HCT116 (cell line): ENCODE measurements around the gene A2ML1. TPM values are rescaled to one million over a fixed set of nuclear protein-coding genes. Genes with fewer than 3 reads are reported as not detected.

Source experiments
- ATAC-seq: fragments of 200-7000 bp; cut with Tn5 transposase; 2 replicates; pipeline ENCODE4 v1.9.1; 2020; ENCODE audit warnings: mild to moderate bottlenecking, moderate library complexity
- BruUV-seq: library from RNA; stranded (reverse); fragments of 400-500 nt; replicated peaks from 2 replicates; lab custom pipeline; 2021; lab: Mats Ljungman, UMichigan
- CTCF ChIA-PET: fragments of 300-600 bp; sonication (Branson Sonifier 250); formaldehyde crosslinking; loops from one replicate; lab custom pipeline; 2021; ENCODE audit warnings: antibody characterized with exemption; lab: Charles Lee
- POLR2A ChIA-PET: fragments of 300-600, 350-600 bp; sonication (Branson Sonifier 250); formaldehyde crosslinking; loops from one replicate; lab custom pipeline; 2021; ENCODE audit warnings: antibody characterized with exemption; lab: Charles Lee
- RAD21 ChIA-PET, 2 experiments: fragments of 300-600 bp; sonication (Branson Sonifier 250); formaldehyde crosslinking; loops; one replicate each; lab custom pipeline; 2023; ENCODE audit warnings: low total read pairs in 2 of 2; ENCODE audit not compliant: uncharacterized antibody in 2 of 2, unreplicated experiment in 2 of 2, low non-redundant PET in 1 of 2; lab: Charles Lee
- DNase-seq: peaks from one replicate; pipeline ENCODE4 v3.0.0-alpha.2; 2010; ENCODE audit warnings: low read depth, low spot score
- H2AFZ ChIP-seq: fragments of 200-600 bp; shearing (Covaris generic), sonication (generic); 2 replicates; pipeline ENCODE4 v1.6.1; 2017; ENCODE audit warnings: low read depth, mixed run types, mixed read lengths, antibody characterized with exemption, low read length; ENCODE audit not compliant: poor library complexity, severe bottlenecking
- H3K27ac ChIP-seq: 2 replicates; pipeline ENCODE4 v1.5.1; 2012; ENCODE audit warnings: low read depth, low read length
- H3K27me3 ChIP-seq: fragments of 200-600 bp; sonication (generic); 2 replicates; pipeline ENCODE4 v1.6.1; 2016; ENCODE audit warnings: mixed run types, low read length, mixed read lengths; ENCODE audit not compliant: insufficient read depth
- H3K36me3 ChIP-seq, 2 experiments: fragments of 200-500 bp in 1 of 2; fragments of 200-600 bp in 1 of 2; sonication (Bioruptor generic) in 1 of 2; sonication (generic) in 1 of 2; 2 replicates each; pipeline versions ENCODE4 v1.5.1 to v1.6.1; 2014 to 2016; ENCODE audit warnings: low read length in 2 of 2, inconsistent platforms in 1 of 2, mixed read lengths in 1 of 2, mixed run types in 1 of 2; ENCODE audit not compliant: insufficient read depth in 2 of 2, control insufficient read depth in 1 of 2
- H3K4me1 ChIP-seq, 2 experiments: fragments of 200-600 bp in 1 of 2; sonication (generic) in 1 of 2; 2 replicates each; pipeline versions ENCODE4 v1.5.1 to v1.6.1; 2012 to 2017; ENCODE audit warnings: low read length in 2 of 2, inconsistent platforms in 1 of 2, mild to moderate bottlenecking in 1 of 2, mixed read lengths in 1 of 2, mixed run types in 1 of 2, moderate library complexity in 1 of 2; ENCODE audit not compliant: insufficient read depth in 2 of 2, control insufficient read depth in 1 of 2
- H3K4me2 ChIP-seq: fragments of 200-600 bp; sonication (generic); 2 replicates; pipeline ENCODE4 v1.6.1; 2017; ENCODE audit warnings: mixed run types, low read length, mixed read lengths
- H3K4me3 ChIP-seq, 2 experiments: fragments of 200-600 bp in 1 of 2; sonication (generic) in 1 of 2; replicated peaks in 1 of 2; 2 replicates each; pipeline ENCODE4 v1.5.1; 2011 to 2016; ENCODE audit warnings: low read length in 2 of 2, control low read depth in 1 of 2, low read depth in 1 of 2, mild to moderate bottlenecking in 1 of 2, mixed read lengths in 1 of 2, mixed run types in 1 of 2
- H3K79me2 ChIP-seq: fragments of 200-600 bp; sonication (generic); 2 replicates; pipeline ENCODE4 v1.6.1; 2017; ENCODE audit warnings: mild to moderate bottlenecking, mixed run types, low read length, moderate library complexity, mixed read lengths; ENCODE audit not compliant: insufficient read depth
- H3K9ac ChIP-seq: fragments of 200-600 bp; sonication (generic); 2 replicates; pipeline ENCODE4 v1.6.1; 2016; ENCODE audit warnings: low read length, mixed read lengths
- H3K9me2 ChIP-seq: fragments of 200-600 bp; sonication (generic), shearing (Covaris generic); 2 replicates; pipeline ENCODE4 v1.6.1; 2017; ENCODE audit warnings: mixed run types, mild to moderate bottlenecking, moderate library complexity; ENCODE audit not compliant: insufficient read depth
- H3K9me3 ChIP-seq, 2 experiments: fragments of 200-500 bp in 1 of 2; fragments of 200-600 bp in 1 of 2; sonication (Bioruptor generic) in 1 of 2; sonication (generic) in 1 of 2; 2 replicates each; pipeline ENCODE4 v1.6.1; 2014 to 2017; ENCODE audit warnings: low read length in 2 of 2, mixed read lengths in 2 of 2, inconsistent platforms in 1 of 2, low read depth in 1 of 2, mild to moderate bottlenecking in 1 of 2, mixed run types in 1 of 2, moderate library complexity in 1 of 2; ENCODE audit not compliant: control insufficient read depth in 1 of 2, insufficient read depth in 1 of 2
- H4K20me1 ChIP-seq: fragments of 200-600 bp; sonication (generic), shearing (Covaris generic); 2 replicates; pipeline ENCODE4 v1.6.1; 2017; ENCODE audit warnings: mixed run types, mild to moderate bottlenecking, moderate library complexity; ENCODE audit not compliant: insufficient read depth
- CEBPB ChIP-seq: IDR thresholded peaks from 2 replicates; pipeline ENCODE4 v1.6.1; 2012; ENCODE audit warnings: low read depth
- CTCF ChIP-seq, 3 experiments: fragments of 200-600 bp in 1 of 3; sonication (generic) in 1 of 3; IDR thresholded peaks in 2 of 3; conservative IDR thresholded peaks in 1 of 3; 2 replicates each; pipeline ENCODE4 v1.5.1; 2012 to 2017; ENCODE audit warnings: low read depth in 2 of 3, low read length in 2 of 3, antibody characterized with exemption in 1 of 3, borderline replicate concordance in 1 of 3, control low read depth in 1 of 3, mild to moderate bottlenecking in 1 of 3, mixed read lengths in 1 of 3, mixed run types in 1 of 3, moderate library complexity in 1 of 3; ENCODE audit not compliant: insufficient read depth in 1 of 3
- MAX ChIP-seq: IDR thresholded peaks from 2 replicates; pipeline ENCODE4 v1.6.1; 2012
- POLR2AphosphoS5 ChIP-seq: IDR thresholded peaks from 2 replicates; pipeline ENCODE4 v1.6.1; 2011; ENCODE audit warnings: mild to moderate bottlenecking, low read depth, low read length, moderate library complexity
- REST ChIP-seq: IDR thresholded peaks from 2 replicates; pipeline ENCODE4 v1.6.1; 2012; ENCODE audit warnings: low read depth
- SP1 ChIP-seq: IDR thresholded peaks from 2 replicates; pipeline ENCODE4 v1.6.1; 2012; ENCODE audit warnings: low read depth
- SRF ChIP-seq: IDR thresholded peaks from 2 replicates; pipeline ENCODE4 v1.6.1; 2012; ENCODE audit warnings: low read depth
- TCF7L2 ChIP-seq: IDR thresholded peaks from 2 replicates; pipeline ENCODE4 v1.7.0; 2011; ENCODE audit warnings: borderline replicate concordance, inconsistent platforms; ENCODE audit not compliant: insufficient read depth, insufficient read length; ENCODE audit errors: extremely low read depth
- ZBTB33 ChIP-seq: IDR thresholded peaks from 2 replicates; pipeline ENCODE4 v1.6.1; 2011; ENCODE audit warnings: mild to moderate bottlenecking, low read length, moderate library complexity; ENCODE audit not compliant: insufficient replicate concordance; ENCODE audit errors: extremely low read depth
- ZNF274 ChIP-seq: fragments of 200-500 bp; sonication (Bioruptor generic); IDR thresholded peaks from 2 replicates; pipeline ENCODE4 v1.6.1; 2014; ENCODE audit warnings: mild to moderate bottlenecking, low read depth, low read length, inconsistent platforms
- intact Hi-C: fragments of 100-400 bp; cut with micrococcal nuclease; formaldehyde crosslinking; loops from 2 replicates; pipeline ENCODE4 v1.10.0; 2022
- total RNA-seq: library from RNA; stranded (reverse); gene quantifications from one replicate; pipeline ENCODE4 v1.2.1, GENCODE V29; 2021; ENCODE audit not compliant: unreplicated experiment

A2ML1 gene
- total RNA-seq, 1 experiment from 2014 or later: not detected

- Histone ChIP-seq H3K79me2 (no peaks in the 10 kb centered on the region), H3K9me2 (no peaks in the 10 kb centered on the region), H3K36me3 (no peaks in the 10 kb centered on the region), H3K9ac (no peak overlapping the region), H3K9me3 (no peaks in the 10 kb centered on the region), H4K20me1 (no peaks in the 10 kb centered on the region), H3K27ac (no peak overlapping the region), H3K4me2 (no peak overlapping the region), H3K27me3 (0 out of 2 replicates have a peak, but pooled peaks cover 3% of the 10 kb centered on the region), H3K4me3 (no peak overlapping the region), H2AFZ (no peak overlapping the region), H3K4me1 (no peaks in the 10 kb centered on the region)
- DNase-seq (no peak), ATAC-seq (no peak)
- ChIA-PET POLR2A (no interaction called here), RAD21 (no interaction called here), CTCF (interaction anchor here (1.1 kb wide), 1 partner anchor 13 kb away, joined by 3 read pairs; no protein-coding TSS in a partner anchor)
- intact Hi-C loops: no loop called here
- TF ChIP-seq ZBTB33 (no peak), TCF7L2 (no peak), CEBPB (no peak), MAX (no peak), CTCF (IDR thresholded peaks at IDR 0.05 in 2 of 3, conservative IDR thresholded peaks at IDR 0.05 in 1 of 3; ENCODE audit: borderline replicate concordance in 1 of 3, insufficient read depth in 1 of 3, low read depth in 2 of 3, low read length in 2 of 3) (no peak), ZNF274 (no peak), POLR2AphosphoS5 (no peak), SP1 (no peak), REST (no peak), SRF (no peak)
- BruUV-seq: no TSS peak
These were observed 25.0 kb downstream of the A2ML1 start for GRCh38 chr12:8847435-8847834.
